ENCODE measurements around the gene SPATA6. TPM values are rescaled to one million over a fixed set of nuclear protein-coding genes. Genes with fewer than 3 reads are reported as not detected.

The SPATA6 gene
- total and polyA plus RNA-seq, 4 donors, result 1.1 to 5.5 (median 2.4) TPM

DNA sequence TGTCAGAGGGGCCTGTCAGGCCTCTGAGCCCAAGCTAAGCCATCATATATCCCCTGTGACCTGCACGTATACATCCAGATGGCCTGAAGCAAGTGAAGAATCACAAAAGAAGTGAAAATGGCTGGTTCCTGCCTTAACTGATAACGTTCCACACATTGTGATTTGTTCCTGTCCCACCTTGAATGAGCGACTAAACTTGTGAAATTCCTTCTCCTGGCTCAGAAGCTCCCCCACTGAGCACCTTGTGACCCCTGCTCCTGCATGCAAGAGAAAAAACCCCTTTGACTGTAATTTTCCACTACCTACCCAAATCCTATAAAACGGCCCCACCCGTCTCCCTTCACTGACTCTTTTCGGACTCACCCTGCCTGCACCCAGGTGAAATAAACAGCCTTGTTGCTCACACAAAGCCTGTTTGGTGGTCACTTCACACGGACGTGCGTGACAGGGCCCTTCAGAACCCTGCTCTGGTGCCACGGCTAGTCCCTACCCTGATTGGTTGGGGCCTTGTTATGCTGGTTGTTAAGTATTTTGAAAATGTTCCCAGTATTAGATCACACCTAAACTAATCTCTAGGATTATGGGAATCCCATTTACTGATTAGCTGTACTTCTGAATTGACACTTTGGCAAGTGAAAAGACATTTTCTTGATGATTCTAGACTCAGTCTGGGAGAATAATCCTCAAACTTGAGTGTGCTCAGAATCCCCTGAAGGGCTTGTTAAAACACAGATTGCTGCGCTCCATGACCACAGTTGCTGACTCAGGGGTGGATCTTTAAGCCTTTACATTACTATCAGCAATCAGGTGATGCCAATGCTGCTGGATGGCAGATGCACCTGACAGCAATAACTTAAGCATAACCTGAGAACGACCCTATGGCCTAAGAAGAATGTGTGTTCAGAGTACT, 28.8 kb upstream of the SPATA6 start:
- DNase-seq (ENCODE audit: low spot score), result no peak

More for the DNA sequence above, 28.8 kb upstream of the SPATA6 start:
- no peak overlapping the region for H3K9ac ChIP-seq (ENCODE audit: low read depth in 1 of 2, low read length in 2 of 2)
- peaks cover 0 to 5% (median 0%) of the 10 kb centered on the region in 4 donors for H3K4me1 ChIP-seq (ENCODE audit: control insufficient read depth in 4 of 4, insufficient read depth in 4 of 4, low read length in 3 of 4)
- WGBS, result 65% methylated on average over 12 of the region's 12 CpGs
- no peak overlapping the region for H3K4me3 ChIP-seq (ENCODE audit: low read depth in 1 of 3, low read length in 3 of 3)
- no peaks in the 10 kb centered on the region for H3K27me3 ChIP-seq (ENCODE audit: control insufficient read depth in 4 of 4, insufficient read depth in 4 of 4, low read length in 3 of 4)
- H3K27ac ChIP-seq (ENCODE audit: low read depth in 1 of 2, low read length in 2 of 2), result no peak overlapping the region
- H3K9me3 ChIP-seq (ENCODE audit: control insufficient read depth in 4 of 4, low read length in 3 of 4), result no peaks in the 10 kb centered on the region
- TF ChIP-seq CTCF (IDR thresholded peaks at IDR 0.05; ENCODE audit: low read depth, low read length, missing input control), result no peak
- TF ChIP-seq, protein P1, sequence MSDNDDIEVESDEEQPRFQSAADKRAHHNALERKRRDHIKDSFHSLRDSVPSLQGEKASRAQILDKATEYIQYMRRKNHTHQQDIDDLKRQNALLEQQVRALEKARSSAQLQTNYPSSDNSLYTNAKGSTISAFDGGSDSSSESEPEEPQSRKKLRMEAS (IDR thresholded peaks at IDR 0.05), result no peak
- TF ChIP-seq FOXA2 (IDR thresholded peaks at IDR 0.05), result no peak
- TF ChIP-seq JUND (IDR thresholded peaks at IDR 0.05), result no peak
- TF ChIP-seq, protein P2, sequence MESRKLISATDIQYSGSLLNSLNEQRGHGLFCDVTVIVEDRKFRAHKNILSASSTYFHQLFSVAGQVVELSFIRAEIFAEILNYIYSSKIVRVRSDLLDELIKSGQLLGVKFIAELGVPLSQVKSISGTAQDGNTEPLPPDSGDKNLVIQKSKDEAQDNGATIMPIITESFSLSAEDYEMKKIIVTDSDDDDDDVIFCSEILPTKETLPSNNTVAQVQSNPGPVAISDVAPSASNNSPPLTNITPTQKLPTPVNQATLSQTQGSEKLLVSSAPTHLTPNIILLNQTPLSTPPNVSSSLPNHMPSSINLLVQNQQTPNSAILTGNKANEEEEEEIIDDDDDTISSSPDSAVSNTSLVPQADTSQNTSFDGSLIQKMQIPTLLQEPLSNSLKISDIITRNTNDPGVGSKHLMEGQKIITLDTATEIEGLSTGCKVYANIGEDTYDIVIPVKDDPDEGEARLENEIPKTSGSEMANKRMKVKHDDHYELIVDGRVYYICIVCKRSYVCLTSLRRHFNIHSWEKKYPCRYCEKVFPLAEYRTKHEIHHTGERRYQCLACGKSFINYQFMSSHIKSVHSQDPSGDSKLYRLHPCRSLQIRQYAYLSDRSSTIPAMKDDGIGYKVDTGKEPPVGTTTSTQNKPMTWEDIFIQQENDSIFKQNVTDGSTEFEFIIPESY (IDR thresholded peaks at IDR 0.05), result no peak
- no peak for TF ChIP-seq NR2F2 (IDR thresholded peaks at IDR 0.05)
- no peak for TF ChIP-seq TAF1 (conservative IDR thresholded peaks at IDR 0.05)
- no peak for TF ChIP-seq RXRA (IDR thresholded peaks at IDR 0.05)
- no peak for TF ChIP-seq HNF4G (IDR thresholded peaks at IDR 0.05)
- no peak for TF ChIP-seq GABPA (IDR thresholded peaks at IDR 0.05 in 1 of 2, conservative IDR thresholded peaks at IDR 0.05 in 1 of 2)
- TF ChIP-seq RAD21 (IDR thresholded peaks at IDR 0.05), result no peak
- TF ChIP-seq ATF3 (IDR thresholded peaks at IDR 0.05), result no peak
- no peak for TF ChIP-seq EGR1 (IDR thresholded peaks at IDR 0.05; ENCODE audit: low read depth in 2 of 2)
- TF ChIP-seq FOXA1 (IDR thresholded peaks at IDR 0.05), result no peak
- TF ChIP-seq YY1 (IDR thresholded peaks at IDR 0.05), result no peak
- no peak for TF ChIP-seq SP1 (IDR thresholded peaks at IDR 0.05)
- TF ChIP-seq, protein P3, sequence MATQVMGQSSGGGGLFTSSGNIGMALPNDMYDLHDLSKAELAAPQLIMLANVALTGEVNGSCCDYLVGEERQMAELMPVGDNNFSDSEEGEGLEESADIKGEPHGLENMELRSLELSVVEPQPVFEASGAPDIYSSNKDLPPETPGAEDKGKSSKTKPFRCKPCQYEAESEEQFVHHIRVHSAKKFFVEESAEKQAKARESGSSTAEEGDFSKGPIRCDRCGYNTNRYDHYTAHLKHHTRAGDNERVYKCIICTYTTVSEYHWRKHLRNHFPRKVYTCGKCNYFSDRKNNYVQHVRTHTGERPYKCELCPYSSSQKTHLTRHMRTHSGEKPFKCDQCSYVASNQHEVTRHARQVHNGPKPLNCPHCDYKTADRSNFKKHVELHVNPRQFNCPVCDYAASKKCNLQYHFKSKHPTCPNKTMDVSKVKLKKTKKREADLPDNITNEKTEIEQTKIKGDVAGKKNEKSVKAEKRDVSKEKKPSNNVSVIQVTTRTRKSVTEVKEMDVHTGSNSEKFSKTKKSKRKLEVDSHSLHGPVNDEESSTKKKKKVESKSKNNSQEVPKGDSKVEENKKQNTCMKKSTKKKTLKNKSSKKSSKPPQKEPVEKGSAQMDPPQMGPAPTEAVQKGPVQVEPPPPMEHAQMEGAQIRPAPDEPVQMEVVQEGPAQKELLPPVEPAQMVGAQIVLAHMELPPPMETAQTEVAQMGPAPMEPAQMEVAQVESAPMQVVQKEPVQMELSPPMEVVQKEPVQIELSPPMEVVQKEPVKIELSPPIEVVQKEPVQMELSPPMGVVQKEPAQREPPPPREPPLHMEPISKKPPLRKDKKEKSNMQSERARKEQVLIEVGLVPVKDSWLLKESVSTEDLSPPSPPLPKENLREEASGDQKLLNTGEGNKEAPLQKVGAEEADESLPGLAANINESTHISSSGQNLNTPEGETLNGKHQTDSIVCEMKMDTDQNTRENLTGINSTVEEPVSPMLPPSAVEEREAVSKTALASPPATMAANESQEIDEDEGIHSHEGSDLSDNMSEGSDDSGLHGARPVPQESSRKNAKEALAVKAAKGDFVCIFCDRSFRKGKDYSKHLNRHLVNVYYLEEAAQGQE (IDR thresholded peaks at IDR 0.05), result no peak
- TF ChIP-seq HNF4A (conservative IDR thresholded peaks at IDR 0.05), result no peak
- no peaks in the 10 kb centered on the region for H3K36me3 ChIP-seq (ENCODE audit: control insufficient read depth in 4 of 4, insufficient read depth in 3 of 4, low read depth in 1 of 4, low read length in 3 of 4)

Measured in liver (tissue), 9 donors.